ENCODE results near the gene SERPINI1.
A peak's percentile ranks its signal among the peaks of the same experiment; 100 is the strongest.

The SERPINI1 gene

DNA sequence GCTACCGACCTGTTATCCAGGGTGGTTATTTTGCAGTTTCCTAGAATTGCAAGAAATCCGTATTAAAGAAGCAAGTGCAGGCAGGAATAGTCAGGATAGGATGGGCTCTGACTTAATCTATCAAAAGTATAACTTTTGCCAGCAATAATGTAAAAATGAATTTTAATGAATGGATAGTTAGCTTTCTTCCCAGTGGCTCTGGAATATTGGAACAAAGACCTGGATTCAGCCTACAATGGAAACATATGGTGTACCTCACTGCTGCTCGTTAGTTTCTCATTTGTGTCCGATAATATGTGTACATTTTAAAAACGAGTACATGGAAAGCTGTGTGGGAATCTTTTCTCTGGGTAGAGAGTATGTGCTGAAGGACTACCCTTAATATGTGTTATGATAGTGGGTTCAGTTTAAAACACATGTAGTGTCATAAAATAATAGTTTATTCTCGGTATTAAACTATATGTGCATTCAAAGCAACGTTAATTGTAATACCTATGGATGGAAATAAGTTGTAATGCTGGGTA lies 805 bp downstream of the SERPINI1 start:
- no peak for DNase-seq

DNA sequence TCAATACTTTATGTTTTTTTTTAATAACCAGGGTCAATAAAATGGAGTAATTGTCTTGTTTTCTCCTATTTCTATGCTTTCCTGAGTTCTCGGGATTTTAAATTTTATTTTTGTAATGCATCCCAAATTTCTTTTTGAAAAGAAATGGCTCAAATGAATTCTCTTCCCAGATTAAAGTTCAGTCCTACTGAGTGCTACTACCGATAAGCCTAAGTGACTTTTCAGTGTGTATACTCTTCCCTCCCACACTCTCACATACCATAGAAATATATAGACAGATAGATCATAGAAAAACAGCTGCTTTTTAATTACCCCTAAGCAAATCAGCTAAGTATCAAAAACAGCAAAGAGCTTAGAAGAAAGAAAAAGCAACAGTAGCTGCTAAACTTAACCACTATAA lies 1.5 kb downstream of the SERPINI1 start:
- no peak for DNase-seq

DNA sequence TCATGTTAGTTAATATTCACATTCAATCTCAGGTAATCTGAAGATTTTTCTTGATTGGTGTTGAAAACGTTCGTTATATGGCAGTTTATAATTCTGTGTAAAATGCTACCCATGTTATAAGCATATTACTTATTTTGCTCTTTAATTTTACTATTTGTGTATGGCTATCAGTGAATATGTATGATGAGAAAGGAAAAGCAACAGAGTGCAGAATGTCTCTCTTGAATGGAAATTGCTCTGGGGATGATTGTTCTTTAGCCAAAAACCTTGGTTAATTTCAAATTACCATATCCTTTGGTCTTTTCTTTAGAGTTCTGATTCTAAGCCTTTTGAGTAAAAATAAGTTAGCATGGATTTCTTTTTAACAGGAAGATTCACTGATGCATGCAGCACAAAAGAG lies 2.5 kb downstream of the SERPINI1 start:
- DNase-seq = no peak

DNA sequence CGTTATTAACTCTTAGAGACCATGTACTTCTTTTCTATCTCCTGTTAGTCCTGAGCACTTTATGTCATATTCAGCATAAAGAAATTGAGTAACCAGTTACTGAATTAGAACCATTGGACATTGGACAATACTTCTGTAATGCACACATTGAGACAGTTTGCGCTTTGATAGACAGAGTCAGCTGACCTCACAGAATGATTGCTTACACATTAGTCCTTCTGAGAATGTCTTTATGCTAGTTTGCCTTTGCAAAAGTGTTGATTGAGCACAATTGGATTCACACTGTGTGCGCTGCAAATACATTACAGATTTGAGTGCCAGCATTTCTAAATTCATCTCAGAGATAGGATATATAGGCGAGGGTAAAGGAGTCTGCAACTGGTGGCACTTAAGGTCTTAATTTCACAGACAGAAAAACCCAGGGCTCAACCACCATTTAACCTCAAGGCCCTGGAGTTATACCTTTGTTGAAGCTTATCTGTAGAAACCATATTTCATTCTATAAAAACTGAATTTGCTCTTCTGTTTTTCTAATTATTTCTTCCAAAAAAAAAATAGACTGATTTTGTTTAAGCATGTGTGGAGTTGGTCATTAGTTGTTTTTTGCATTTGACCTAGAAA lies 3.8 kb downstream of the SERPINI1 start:
- DNase-seq = no peak

DNA sequence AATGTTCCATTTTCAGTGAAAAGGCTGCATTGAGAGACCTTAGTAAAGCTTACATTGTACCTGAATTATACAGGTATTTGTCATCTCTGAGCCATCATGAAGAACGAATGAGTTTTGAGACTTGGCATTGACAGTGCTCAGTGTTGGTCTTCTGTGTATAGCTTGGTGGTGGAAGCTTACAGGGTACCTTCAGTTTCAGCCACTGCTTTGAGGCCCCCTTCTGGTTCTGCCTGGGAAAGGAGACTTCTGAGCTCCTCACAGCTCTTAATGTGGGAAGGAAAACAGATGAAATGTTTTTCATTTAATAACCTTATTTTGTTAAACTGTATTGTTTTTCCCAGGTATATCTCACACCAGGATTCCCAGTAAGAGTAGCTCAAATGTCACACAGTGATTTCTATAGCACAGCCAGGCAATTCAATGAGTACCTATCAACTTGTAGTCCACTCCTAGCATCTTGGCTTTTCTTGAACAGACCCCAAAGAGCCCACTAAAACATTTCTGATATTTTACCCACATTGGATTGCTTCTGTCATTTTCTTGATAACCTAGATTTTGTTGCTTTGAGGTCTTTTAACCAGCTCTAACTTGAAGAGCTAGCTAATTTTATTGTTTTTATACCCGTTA lies 5.6 kb downstream of the SERPINI1 start:
- peak; percentile 38 for DNase-seq

DNA sequence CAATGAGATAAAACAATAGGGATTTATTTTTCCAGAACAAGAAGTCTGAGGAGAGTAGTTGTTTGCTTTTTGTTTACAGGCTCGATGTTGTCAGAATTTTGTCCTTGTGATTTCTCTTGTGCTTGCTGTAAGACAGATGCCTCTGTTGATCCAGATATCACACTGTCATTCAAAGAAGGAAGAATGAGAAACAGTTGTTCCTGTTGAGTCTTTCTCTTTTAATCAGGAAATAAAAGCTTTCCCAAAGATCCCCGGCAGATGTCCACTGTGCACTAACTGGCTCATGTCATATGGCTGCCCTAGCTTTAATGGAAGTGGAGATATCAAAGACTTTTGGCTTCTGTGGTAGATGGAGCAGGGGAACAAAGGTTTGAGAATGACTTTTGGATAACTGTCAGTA lies 6.8 kb downstream of the SERPINI1 start:
- no peak for DNase-seq

DNA sequence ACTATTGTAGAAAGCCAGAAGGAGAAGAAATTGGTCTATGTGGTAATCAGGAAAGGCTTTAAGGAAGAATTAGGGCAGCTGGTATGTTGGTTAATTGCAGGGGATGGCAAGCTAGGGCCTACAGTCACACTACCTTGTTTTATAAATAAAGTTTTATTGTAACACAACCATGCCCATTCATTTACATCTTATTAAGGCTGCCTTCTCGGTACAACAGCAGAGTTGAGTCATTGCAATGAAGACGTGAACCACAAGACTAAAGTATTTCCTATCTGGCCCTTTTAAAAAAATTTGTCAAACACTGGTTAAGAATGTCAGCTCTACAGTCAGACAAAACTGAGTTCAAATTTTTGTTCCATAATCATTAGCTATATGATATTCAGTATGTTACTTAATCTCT lies 8.3 kb downstream of the SERPINI1 start:
- DNase-seq = no peak

DNA sequence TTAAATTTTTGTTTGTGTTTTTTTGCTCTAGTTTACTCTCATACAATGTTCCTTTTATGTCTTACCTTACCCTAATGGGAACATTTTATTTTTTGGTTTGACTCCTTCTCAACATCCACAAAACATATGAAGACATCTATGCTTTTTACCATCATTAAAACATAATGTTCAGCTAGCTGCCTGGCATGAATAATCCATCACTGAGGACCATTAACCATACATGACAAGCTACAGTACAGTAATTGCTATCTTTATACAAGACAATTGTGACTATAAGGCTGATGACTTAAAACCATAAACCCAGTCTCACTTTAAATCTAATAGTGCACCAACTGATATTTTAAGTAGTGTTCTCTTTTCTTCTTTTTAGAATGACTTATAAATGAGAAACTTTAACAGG lies 13.7 kb downstream of the SERPINI1 start:
- DNase-seq = no peak

DNA sequence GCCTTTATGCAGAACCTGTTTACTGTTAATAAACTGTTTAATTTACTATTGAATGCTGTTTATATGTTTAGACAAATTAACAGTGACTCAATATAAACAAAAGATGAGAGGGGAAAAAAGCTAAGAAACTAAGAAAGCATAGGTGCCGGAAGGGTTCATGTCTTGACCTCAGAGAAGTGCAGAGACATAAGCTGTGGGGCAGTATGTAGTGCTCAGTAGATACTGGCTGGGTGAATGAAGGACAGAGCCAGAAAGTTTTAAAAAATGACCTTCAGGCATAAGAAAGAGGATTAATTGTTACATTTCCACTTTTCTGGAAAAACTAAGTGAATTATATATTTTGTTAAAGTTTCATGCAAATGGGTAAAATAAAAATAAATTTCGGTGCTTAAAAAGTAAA lies 14.2 kb downstream of the SERPINI1 start:
- no peak for DNase-seq

DNA sequence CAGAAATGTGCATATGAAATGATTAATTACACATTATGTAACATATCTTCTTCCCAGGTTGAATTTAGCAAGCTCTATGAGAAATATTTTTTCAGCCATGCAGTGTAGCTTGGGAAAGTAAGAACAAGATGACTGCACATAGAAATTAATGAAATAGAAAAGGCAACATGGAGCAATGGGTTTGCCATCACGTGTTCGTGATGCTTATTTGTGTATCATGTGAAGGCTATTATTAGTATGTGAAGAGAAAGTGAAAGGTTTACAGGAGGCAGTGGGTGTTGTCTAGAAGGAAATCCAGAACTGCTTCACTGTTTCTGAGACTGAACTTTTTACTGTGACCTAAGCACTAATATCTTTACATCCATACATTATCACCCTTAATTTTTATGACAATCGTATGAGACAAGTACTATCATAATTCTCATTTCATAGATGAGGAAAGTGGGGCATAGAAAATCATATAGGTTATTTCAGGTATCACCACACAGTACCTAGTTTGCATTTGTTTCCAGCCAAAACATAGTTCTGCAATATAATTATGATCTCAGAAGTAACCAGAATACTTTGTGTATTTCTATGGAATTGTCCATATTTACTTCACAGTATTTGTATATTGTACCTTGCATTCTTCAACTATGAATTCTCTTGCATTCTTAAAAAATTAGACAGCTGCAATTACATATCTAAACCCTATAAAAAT lies 14.9 kb downstream of the SERPINI1 start:
- DNase-seq = no peak

DNA sequence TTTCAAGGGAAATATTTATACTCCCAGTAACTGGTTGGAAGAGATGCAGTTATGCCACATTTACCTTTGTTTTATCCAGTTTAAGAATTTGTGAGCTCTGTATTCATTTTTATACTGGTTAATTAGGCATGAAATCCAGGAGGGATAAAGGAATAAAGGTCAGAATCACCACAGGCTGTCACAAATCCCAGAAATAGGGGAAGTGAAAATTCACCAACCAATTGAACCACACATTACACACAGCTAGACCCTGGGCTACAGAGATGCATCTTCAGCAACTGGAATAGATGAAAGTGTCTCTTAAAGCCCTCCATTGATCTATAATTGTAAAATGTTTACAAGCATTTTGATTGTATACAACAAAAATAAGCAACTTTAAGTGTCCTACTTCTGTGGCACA lies 18.5 kb downstream of the SERPINI1 start:
- DNase-seq = no peak

DNA sequence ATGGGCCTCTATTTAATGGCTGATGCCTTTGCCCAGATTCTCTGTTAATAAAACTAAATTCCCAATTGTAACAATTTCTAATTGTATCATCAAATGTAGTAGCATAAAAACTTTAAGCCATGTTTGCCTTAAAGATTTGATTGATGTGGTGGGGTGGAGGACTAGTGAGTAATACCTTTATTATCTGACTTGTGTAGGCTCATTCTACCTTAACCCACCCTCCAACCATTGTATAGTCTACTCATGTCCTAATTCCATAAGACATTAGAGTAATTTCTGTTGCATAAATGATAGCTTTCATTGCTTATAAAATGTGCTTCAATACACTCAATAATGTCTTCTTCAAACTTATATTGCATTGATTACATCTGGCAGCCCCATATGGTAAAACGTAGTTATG lies 25.8 kb downstream of the SERPINI1 start:
- no peak for DNase-seq

DNA sequence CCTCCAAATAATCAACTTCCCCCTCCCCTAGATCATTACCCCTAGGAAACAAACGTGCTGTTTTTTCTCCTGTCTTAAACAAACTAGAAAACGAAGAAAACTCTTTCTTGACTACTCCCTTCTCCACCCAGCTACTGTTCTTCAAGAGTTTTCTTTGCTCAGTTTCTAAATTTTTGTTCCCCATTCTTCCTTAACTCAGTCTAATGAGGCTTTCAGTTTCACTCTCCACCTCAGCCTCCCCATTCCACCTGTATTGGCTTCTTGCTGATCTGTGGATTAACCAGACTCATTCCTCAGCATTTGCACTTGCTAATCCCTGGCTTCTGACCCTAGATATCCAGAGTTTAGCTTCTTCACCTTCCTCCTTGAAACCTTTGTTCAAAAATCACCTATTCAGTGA lies 26.8 kb downstream of the SERPINI1 start:
- no peak for DNase-seq

DNA sequence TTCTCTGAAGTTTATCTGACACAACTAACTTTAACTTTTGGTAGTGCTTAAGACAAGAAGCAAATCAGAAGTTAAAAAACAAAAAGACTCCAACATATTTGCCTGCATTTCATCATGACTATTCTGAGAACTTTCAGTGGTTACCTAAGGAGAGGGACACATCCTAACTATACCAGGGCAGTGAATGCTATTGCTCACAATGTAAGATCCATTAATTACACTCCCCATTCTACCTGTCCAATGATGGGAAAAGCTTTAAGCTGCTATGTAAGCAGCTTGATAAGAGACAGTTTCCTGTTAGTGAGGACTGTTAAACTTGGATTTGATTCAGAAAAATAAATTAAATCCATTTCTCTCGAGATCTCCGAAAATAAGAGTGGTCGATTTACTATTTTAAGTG lies 37.5 kb downstream of the SERPINI1 start:
- no peak for DNase-seq

DNA sequence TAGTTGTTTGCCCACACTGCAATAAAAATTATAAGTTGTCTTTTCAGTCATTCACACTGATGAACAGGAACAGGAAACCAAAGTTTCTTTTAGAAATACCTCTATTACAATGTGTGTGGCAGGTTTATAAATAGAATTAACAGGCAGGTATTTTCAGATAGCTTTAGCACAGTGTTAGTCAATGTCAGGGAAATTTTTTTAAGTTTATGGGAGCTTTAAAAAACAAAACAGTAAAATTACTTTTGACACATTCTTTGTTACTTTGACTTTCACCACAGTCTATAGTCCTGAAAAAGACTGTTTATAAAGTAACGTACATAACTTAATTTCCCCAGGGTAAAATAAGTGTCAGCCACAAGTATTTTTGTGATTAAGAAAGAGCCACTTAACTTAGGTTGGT lies 38.1 kb downstream of the SERPINI1 start:
- no peak for DNase-seq

DNA sequence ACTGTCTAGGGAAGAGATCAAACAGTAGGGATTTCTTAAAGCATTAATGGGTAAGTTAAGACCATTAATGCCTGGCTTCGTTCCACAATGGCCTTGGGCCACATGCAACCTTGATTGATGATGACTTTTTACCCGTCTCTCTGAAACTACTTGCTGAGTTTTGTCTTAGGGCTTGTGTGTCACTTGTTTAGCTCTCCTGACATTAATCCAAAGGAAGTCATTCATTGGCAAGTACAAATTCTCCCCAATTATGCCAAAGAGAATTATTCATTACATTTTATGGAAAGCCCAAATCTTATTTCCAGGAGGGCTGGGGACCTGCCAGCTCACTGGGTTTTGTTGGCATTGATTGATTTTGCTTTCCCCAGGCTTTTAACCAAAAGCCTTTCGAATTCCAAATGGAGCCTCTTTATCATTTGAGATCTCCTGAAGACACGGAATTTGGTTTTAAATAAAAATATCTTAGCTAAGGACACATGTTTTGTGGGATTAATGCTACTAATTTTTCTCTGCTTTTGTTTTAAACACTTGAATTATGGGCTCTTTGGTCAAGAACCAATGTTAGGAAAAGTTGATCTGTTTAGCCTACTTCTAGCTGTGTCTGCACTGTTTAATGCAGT lies 40.7 kb downstream of the SERPINI1 start:
- no peak for DNase-seq

DNA sequence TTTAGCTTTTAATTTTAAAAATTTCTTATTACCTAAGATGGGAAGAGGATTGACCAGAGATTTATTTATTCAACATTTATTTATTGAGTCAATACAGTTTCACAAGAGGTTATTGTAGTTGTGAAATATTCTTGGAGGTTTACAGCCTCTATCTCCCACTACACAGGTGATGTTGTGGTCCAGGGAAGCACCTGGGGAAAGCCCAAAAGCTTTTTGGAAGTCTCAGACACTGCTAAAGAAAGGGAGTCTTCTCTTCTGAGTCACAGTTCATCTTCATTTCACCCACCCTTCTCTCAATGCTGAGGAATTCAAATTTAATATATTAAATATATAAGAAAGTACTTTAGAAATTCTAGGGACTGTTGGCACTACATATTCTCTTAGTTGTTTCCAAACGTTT lies 41.8 kb downstream of the SERPINI1 start:
- no peak for DNase-seq

DNA sequence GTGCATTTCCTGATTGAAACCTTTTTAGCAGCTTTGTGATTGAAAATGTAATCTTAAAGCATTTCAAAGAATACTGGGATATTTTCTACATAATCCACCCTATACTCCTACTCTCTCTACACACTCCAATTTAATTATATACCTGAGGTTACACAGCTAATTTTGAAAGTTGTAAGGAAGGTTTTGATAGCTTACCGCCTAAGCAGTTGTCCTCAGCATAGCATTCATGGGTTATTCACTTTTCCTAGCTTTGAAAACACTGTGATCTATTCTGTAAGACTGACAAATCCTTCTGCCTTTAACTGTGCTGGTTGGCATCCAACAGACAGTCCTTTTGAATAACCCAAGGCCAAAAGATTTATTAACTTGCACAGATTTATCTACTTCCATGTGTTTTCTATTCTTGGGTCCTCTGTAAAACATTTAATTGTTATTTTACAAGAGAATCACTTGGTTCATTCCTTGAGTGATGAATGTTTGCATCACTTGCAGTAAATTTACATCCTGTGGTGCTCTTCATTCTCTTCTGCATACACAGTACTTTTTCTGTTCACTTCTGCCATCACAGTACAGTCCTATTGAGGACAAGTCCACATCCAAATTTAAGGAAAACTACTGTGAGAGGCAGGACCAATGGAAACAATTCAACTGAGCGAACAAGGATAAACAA lies 44.8 kb downstream of the SERPINI1 start:
- no peak for DNase-seq

DNA sequence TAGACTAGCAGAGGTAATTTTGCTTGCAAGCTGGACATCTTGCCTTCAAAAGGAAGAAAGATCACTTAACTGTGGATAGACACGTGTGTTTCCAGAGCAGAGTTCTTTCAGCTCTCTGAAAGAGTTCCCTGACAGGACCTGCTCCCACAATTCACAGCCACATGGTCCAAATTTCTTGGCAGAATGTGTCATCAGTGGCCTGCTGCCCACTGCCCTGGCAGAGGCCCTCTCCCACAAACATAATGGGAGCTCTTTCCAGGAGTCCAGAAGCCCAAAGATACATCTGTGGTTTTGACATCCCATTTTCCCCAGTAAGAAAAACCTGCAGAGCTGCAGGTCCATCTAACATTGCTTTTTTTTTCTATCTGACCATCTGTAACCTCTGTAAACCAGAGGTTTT lies 48.3 kb downstream of the SERPINI1 start:
- DNase-seq = no peak

DNA sequence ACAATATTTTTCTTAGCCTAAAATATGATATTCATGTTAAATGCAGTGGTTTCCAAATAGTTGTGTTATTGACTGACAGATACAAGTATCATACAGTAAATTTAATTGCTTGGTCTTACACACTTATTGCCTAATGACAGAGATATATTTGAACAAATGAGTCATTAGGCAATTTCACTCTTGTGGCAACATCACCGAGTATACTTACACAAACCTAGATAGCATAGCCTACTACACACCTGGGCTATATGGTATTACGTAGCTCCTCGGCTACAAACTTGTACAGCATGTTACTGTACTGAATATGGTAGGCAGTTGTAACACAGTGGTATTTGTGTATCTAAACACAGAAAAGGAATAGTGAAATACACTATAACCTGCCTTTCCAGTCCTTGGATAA lies 50.3 kb downstream of the SERPINI1 start:
- no peak for DNase-seq

DNA sequence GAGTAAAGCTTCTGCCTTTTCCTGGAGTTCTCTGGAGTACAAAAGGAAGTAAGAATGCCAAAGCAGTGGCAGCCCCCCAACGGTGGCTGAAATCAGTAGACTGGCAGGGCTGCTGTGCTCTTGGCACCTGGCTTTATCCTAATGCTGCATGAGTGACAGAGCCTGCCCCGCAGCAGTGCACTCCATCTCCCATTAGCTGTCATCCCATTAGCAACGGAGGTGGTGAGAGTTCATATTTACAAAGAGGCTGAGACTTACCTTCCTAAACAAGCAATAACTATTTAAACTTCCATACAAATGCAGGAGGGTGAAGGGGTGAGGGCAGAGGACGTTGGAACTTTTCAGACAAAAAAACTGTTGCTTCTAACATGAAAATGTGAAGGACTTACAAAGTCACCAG lies 51.9 kb downstream of the SERPINI1 start:
- no peak for DNase-seq

DNA sequence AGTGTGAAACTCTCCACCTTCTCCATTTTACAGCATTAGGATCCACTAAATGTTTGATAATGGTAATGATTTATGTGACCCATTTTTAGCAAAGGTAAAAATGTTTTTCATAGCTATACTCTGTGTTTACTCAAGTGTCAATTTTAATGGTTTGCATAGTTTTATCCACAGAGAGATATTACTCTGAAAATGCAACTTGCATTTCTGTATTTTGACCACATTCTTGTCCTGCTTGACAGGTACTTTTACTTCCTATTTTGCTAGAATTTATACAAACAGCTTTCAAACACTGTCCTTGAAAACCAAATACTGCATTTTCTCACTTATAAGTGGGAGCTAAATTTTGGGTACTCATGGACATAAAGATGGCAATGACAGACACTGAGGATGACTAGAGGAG lies 62.9 kb downstream of the SERPINI1 start:
- no peak for DNase-seq

DNA sequence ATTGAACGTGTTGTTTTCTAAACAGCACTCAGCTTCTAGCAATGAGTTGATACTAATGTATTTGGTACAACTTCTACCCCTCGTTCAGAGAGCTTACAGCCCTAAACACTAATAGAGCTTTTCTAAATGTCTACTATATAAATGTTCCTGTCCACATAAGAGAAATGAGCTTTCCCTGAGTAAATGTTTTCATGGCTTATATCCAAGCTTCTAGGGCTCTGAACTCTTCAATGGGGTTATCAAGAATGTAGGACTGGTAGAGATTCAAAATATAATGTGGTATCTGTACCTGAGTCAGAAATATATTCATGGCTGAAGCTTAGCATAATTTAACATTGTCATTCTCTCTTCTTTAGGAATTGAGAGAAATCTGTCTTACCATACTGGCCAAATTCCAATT lies 73.4 kb downstream of the SERPINI1 start:
- no peak for DNase-seq
